Endothelial cell of umbilical vein (primary cell): ENCODE results near the gene INHBE. TPM values are rescaled to one million over a fixed set of nuclear protein-coding genes. Genes with fewer than 3 reads are reported as not detected.

ENCODE experiments used
- BruUV-seq: library from RNA; stranded (reverse); fragments of 400-500 nt; replicated peaks from 2 replicates; lab custom pipeline; 2021; lab: Mats Ljungman, UMichigan
- CTCF ChIA-PET: fragments of 300-600, 350-600 bp; sonication (Branson Sonifier 250); formaldehyde crosslinking; loops from one replicate; lab custom pipeline; 2021; ENCODE audit warnings: antibody characterized with exemption, inconsistent platforms; lab: Charles Lee
- POLR2A ChIA-PET: fragments of 300-600, 350-600 bp; sonication (Branson Sonifier 250); formaldehyde crosslinking; loops from one replicate; lab custom pipeline; 2021; ENCODE audit warnings: antibody characterized with exemption, inconsistent platforms; lab: Charles Lee
- DNase-seq: peaks from one replicate; pipeline ENCODE4 v3.0.0-alpha.2; 2011; ENCODE audit warnings: low read depth, low spot score
- FAIRE-seq: peaks from 2 replicates; lab custom pipeline; 2011; peaks lifted over from hg19 to GRCh38; lab: Jason Lieb, UNC
- H2AFZ ChIP-seq: 2 replicates; pipeline ENCODE4 v1.6.0; 2012; ENCODE audit warnings: low read depth, low read length, control low read depth, inconsistent platforms
- H3K27ac ChIP-seq: 2 replicates; pipeline ENCODE4 v1.5.1; 2011; ENCODE audit warnings: low read depth, mild to moderate bottlenecking, control low read depth, low read length, moderate library complexity; ENCODE audit not compliant: insufficient read depth
- H3K27me3 ChIP-seq, 2 experiments: 2 replicates each; pipeline versions ENCODE4 v1.6.0 to v1.6.1; 2011; ENCODE audit warnings: low read length in 2 of 2, mixed read lengths in 1 of 2; ENCODE audit not compliant: control insufficient read depth in 2 of 2, insufficient read depth in 2 of 2
- H3K36me3 ChIP-seq, 2 experiments: 2 replicates in 1 of 2; 3 replicates in 1 of 2; pipeline ENCODE4 v1.5.1; 2011; ENCODE audit warnings: low read length in 2 of 2, mild to moderate bottlenecking in 1 of 2, moderate library complexity in 1 of 2; ENCODE audit not compliant: control insufficient read depth in 2 of 2, insufficient read depth in 2 of 2; ENCODE audit errors: extremely low read depth in 1 of 2
- H3K4me1 ChIP-seq: 3 replicates; pipeline ENCODE4 v1.5.1; 2011; ENCODE audit warnings: mild to moderate bottlenecking, low read length; ENCODE audit not compliant: control insufficient read depth, insufficient read depth; ENCODE audit errors: extremely low read depth
- H3K4me2 ChIP-seq: 2 replicates; pipeline ENCODE4 v1.6.1; 2011; ENCODE audit warnings: low read length, control low read depth, mixed read lengths; ENCODE audit not compliant: insufficient read depth
- H3K4me3 ChIP-seq, 3 experiments: fragments of 200-600 bp in 1 of 3; sonication (generic), shearing (Covaris generic) in 1 of 3; replicated peaks in 1 of 3; 2 replicates each; pipeline ENCODE4 v1.5.1; 2011 to 2016; ENCODE audit warnings: control low read depth in 3 of 3, low read length in 3 of 3, mild to moderate bottlenecking in 2 of 3, inconsistent platforms in 1 of 3, low read depth in 1 of 3, moderate library complexity in 1 of 3; ENCODE audit not compliant: insufficient read depth in 1 of 3
- H3K79me2 ChIP-seq: 2 replicates; pipeline ENCODE4 v1.6.0; 2012; ENCODE audit warnings: low read length, inconsistent platforms; ENCODE audit not compliant: control insufficient read depth, insufficient read depth
- H3K9ac ChIP-seq: replicated peaks from 2 replicates; pipeline ENCODE3; 2011; ENCODE audit warnings: low read length, control low read depth; ENCODE audit not compliant: insufficient read depth; ENCODE audit errors: extremely low read depth
- H3K9me1 ChIP-seq: replicated peaks from 3 replicates; pipeline ENCODE4 v1.6.0; 2011; ENCODE audit warnings: mild to moderate bottlenecking, low read length; ENCODE audit not compliant: control insufficient read depth, insufficient read depth; ENCODE audit errors: extremely low read depth
- H3K9me3 ChIP-seq: replicated peaks from 2 replicates; pipeline ENCODE4 v1.5.1; 2012; ENCODE audit warnings: low read length, inconsistent platforms; ENCODE audit not compliant: control insufficient read depth, insufficient read depth
- H4K20me1 ChIP-seq: replicated peaks from 2 replicates; pipeline ENCODE3; 2011; ENCODE audit warnings: mild to moderate bottlenecking, low read length; ENCODE audit not compliant: control insufficient read depth, insufficient read depth; ENCODE audit errors: extremely low read depth
- EZH2 ChIP-seq: IDR thresholded peaks from 2 replicates; pipeline ENCODE4 v1.6.1; 2012; ENCODE audit warnings: borderline replicate concordance, low read depth, mild to moderate bottlenecking, moderate library complexity, low read length, inconsistent platforms; ENCODE audit not compliant: severe bottlenecking
- FOS ChIP-seq: IDR thresholded peaks from 2 replicates; pipeline ENCODE4 v1.6.1; 2011; ENCODE audit warnings: mild to moderate bottlenecking, low read length, moderate library complexity, borderline replicate concordance; ENCODE audit not compliant: insufficient read depth
- GATA2 ChIP-seq: IDR thresholded peaks from 2 replicates; pipeline ENCODE4 v1.7.0; 2011; ENCODE audit warnings: low read depth, mild to moderate bottlenecking, moderate library complexity, mixed read lengths, low read length; ENCODE audit not compliant: insufficient read length, insufficient read depth
- JUN ChIP-seq: IDR thresholded peaks from 2 replicates; pipeline ENCODE4 v1.6.1; 2011; ENCODE audit warnings: borderline replicate concordance, low read depth; ENCODE audit not compliant: insufficient read length, insufficient read depth
- MYC ChIP-seq: IDR thresholded peaks from one replicate; pipeline ENCODE4 v1.6.1; 2011; ENCODE audit warnings: mild to moderate bottlenecking, low read depth, low read length
- POLR2A ChIP-seq: IDR thresholded peaks from 2 replicates; pipeline ENCODE4 v1.6.1; 2012; ENCODE audit warnings: low read depth, mild to moderate bottlenecking, control low read depth, low read length
- POLR2AphosphoS5 ChIP-seq: IDR thresholded peaks from 2 replicates; pipeline ENCODE4 v1.6.1; 2012; ENCODE audit warnings: low read depth, mild to moderate bottlenecking, control low read depth, low read length, moderate library complexity; ENCODE audit not compliant: insufficient read depth
- dilution Hi-C: fragments of 300-500 bp; cut with MboI; formaldehyde crosslinking; loops from one replicate; pipeline ENCODE4 v1.15.0; 2019; ENCODE audit warnings: low sequenced_read_pairs; ENCODE audit not compliant: extremely low pct_ligation_motif_present
- intact Hi-C: fragments of 100-400 bp; cut with micrococcal nuclease; formaldehyde crosslinking; loops from one replicate; pipeline ENCODE4 v1.10.0; 2022
- polyA plus RNA-seq, 4 experiments: library from polyadenylated mRNA; depleted of rRNA in 3 of 4; stranded (reverse) in 3 of 4; unstranded in 1 of 4; fragments of >200 nt; gene quantifications; 2 replicates each; pipeline versions ENCODE4 v1.2.1 to v1.2.3, GENCODE V29; 2011 to 2012; ENCODE audit warnings: missing spikeins in 1 of 4
- total RNA-seq: library from RNA; stranded (reverse); gene quantifications from 2 replicates; pipeline ENCODE4 v1.2.3, GENCODE V29; 2021
- TF ChIP-seq, protein P1 (sequence below): IDR thresholded peaks from 2 replicates; pipeline ENCODE4 v1.6.1; 2011; ENCODE audit not compliant: insufficient read depth, insufficient read length
- TF ChIP-seq, protein P2 (sequence below), 2 donors: IDR thresholded peaks; 1 replicate in 1 of 2; 2 replicates in 1 of 2; pipeline ENCODE4 v1.5.1; 2011; ENCODE audit warnings: low read length in 2 of 2, mild to moderate bottlenecking in 2 of 2, moderate library complexity in 2 of 2, control low read depth in 1 of 2, inconsistent platforms in 1 of 2, low read depth in 1 of 2; ENCODE audit not compliant: insufficient read depth in 1 of 2; ENCODE audit errors: extremely low read depth in 1 of 2

INHBE gene
- total and polyA plus RNA-seq, 2 donors (not counting 3 experiments of a cell fraction or from before 2014, with no cell fraction given) = not detected

DNA sequence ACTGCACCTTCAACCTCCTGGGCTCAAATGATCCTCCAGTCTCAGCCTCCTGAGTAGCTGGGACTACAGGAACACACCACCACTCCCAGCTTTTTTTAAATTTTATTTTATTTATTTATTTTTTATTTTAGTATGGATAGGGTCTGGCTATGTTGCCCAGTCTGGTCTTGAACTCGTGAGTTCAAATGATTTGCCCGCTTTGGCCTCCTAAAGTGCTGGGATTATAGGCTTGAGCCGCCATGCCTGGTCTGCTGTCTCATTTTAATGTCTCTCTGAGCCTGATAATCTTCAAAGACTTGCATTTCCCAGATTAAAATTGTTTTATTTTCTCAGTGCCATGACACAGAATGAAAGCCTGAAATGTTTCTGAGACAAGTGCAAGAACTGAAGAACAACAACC is 21.7 kb upstream of the INHBE start:
- Histone ChIP-seq H3K27ac (no peak overlapping the region), H3K36me3 (no peaks in the 10 kb centered on the region), H3K79me2 (peaks cover 15% of the 10 kb centered on the region), H3K9ac (no peak overlapping the region), H3K9me1 (no peaks in the 10 kb centered on the region), H2AFZ (no peak overlapping the region), H3K4me2 (no peak overlapping the region), H3K4me3 (no peak overlapping the region), H3K27me3 (no peaks in the 10 kb centered on the region), H3K4me1 (peaks cover 6% of the 10 kb centered on the region), H3K9me3 (no peaks in the 10 kb centered on the region), H4K20me1 (no peaks in the 10 kb centered on the region)
- no peak for FAIRE-seq
- CTCF ChIA-PET = interaction anchor here (1.1 to 2.1 kb wide), 5 partner anchors 12 to 91 kb away, joined by 3 to 8 read pairs (median 3); partner anchors contain the start of gene INHBE
- dilution Hi-C loops = no loop called here
- POLR2A ChIA-PET = interaction anchor here (0.7 kb wide), 1 partner anchor 9 kb away, joined by 3 read pairs; no protein-coding TSS in a partner anchor
- DNase-seq = no peak
- no TSS peak for BruUV-seq
- intact Hi-C loops = loop anchor here (5.0 kb wide), 1 partner anchor 126 kb away; no protein-coding TSS in a partner anchor
- no peak for TF ChIP-seq JUN
- TF ChIP-seq, protein P1, sequence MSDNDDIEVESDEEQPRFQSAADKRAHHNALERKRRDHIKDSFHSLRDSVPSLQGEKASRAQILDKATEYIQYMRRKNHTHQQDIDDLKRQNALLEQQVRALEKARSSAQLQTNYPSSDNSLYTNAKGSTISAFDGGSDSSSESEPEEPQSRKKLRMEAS = no peak
- TF ChIP-seq, protein P2, sequence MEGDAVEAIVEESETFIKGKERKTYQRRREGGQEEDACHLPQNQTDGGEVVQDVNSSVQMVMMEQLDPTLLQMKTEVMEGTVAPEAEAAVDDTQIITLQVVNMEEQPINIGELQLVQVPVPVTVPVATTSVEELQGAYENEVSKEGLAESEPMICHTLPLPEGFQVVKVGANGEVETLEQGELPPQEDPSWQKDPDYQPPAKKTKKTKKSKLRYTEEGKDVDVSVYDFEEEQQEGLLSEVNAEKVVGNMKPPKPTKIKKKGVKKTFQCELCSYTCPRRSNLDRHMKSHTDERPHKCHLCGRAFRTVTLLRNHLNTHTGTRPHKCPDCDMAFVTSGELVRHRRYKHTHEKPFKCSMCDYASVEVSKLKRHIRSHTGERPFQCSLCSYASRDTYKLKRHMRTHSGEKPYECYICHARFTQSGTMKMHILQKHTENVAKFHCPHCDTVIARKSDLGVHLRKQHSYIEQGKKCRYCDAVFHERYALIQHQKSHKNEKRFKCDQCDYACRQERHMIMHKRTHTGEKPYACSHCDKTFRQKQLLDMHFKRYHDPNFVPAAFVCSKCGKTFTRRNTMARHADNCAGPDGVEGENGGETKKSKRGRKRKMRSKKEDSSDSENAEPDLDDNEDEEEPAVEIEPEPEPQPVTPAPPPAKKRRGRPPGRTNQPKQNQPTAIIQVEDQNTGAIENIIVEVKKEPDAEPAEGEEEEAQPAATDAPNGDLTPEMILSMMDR (IDR thresholded peaks at IDR 0.05; ENCODE audit: extremely low read depth in 1 of 2, insufficient read depth in 1 of 2, low read depth in 1 of 2, low read length in 2 of 2) = no peak
- no peak for TF ChIP-seq FOS
- TF ChIP-seq EZH2 = no peak
- no peak for TF ChIP-seq GATA2
- no peak for TF ChIP-seq POLR2AphosphoS5
- no peak for TF ChIP-seq MYC
- no peak for TF ChIP-seq POLR2A
